G401.6 (cell line): ENCODE data around the gene CLDN16.

Experiments used
- FAIRE-seq: peaks from 2 replicates; lab custom pipeline; 2012; peaks lifted over from hg19 to GRCh38; lab: Jason Lieb, UNC

The CLDN16 gene, protein sequence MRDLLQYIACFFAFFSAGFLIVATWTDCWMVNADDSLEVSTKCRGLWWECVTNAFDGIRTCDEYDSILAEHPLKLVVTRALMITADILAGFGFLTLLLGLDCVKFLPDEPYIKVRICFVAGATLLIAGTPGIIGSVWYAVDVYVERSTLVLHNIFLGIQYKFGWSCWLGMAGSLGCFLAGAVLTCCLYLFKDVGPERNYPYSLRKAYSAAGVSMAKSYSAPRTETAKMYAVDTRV

DNA sequence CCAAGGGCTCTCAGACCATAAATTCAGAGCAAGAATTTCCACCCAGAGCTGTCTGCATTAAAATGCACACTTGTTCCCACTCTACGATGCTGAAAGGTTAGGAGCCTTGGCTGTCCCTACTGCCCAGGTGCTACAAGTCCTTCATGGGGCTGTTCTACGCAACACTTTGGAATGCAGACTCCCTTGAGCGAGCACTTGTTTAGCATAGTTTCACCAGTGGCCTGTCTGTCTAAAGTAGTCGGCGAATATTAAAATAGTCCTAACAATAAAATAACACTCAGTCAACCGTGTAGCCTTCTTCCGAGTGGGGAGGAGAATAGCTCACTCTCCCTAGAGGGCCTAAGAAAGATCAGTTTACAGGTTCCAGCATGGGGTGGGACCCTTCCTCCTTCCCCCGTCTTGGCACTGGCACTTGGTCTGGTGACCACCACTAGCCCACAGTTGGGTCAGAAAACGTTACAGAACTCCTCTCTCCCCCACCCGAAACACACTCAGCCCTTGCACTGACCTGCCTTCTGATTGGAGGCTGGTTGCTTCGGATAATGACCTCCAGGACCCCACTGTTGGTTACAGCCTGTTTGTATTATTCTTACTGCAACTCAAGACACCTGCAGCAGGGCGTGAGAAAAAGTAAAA is at the start of gene CLDN16:
CLDN16 (plus strand) TSS at position 586 of the 636 bp plus-strand sequence. CDS start 167 bp downstream, outside the sequence.
- FAIRE-seq, result no peak

- no peak for FAIRE-seq
Observed at GRCh38 chr3:190338717-190339116, 49.2 kb upstream of the CLDN16 start.

DNA sequence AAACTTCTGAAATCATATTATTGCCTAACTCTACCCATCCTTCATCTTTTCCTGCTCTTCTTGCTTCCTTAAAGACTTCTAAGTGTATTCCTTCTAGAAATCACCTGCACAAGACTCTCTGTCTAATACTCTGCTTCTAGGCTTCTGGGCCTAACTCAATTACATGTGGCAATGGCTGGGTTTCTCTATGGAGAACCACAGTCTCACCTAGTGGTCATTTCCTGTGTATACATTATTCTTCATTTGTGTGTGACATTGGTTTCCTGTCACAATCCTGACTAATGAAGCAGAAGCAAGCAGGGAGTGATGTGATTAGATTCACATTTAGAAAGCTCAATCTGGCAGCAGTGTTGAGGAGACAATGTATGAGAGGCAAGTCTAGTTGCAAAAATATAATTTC is 48.8 kb upstream of the CLDN16 start:
- no peak for FAIRE-seq

- no peak for FAIRE-seq
Observed at GRCh38 chr3:190340071-190340470, 47.9 kb upstream of the CLDN16 start.

DNA sequence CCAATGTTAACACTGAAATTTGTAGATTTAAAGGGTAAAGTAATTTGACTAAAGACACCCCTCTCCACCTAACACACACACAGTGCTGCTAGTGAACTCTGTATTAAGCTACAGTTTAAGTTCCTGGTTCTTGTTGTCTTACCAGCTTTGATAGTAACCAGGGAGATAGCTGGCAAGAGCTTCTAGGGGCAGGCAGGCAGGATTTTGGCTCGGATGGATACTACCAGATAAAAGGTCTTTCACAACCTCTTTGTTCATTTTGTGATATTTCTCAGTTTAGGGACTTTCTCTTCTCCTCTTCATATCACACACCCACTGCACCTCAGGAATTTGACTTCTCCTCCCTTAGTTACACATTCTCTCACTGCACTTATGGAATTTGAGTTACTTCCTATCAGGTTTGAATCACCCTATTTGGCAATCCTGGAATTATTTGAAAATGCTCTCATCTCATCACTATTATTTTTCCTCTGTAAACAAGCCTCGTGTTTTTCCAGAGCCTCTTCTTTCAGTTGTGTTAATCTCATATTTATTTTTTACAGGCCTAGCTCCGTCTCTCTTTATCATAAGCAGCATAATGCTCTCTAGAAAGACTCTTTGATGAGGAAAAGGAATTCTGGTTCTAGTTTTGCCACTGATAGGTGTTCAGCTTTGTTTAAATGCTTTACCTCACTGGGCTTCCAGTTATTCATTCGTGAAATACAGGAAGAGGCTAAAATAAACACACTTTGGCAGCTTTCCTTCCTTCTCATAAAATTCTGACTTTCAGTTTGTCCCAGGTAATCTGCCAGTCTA is 42.7 kb upstream of the CLDN16 start:
- FAIRE-seq, result no peak

DNA sequence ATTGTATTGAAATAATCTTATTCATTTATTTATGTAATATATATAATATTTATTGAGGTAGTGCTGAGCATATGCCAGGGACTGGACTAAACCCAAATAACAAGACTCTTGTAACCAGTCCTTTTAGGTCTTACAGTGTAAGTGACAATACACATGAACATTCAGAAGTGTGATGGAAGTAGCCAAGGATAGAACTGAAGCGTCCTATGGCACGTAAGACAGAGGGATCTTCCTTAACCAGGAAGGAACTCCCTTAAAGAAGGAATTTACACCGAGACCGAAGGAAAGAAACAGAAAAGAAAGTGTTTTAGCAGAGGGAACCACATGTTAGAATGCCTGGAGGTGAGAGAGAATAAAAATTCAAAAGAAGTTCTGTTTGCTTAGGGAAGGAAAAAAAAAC is 42.1 kb upstream of the CLDN16 start:
- FAIRE-seq, result no peak

- FAIRE-seq, result no peak
Observed at GRCh38 chr3:190346541-190346940, 41.4 kb upstream of the CLDN16 start.

- no peak for FAIRE-seq
Observed at GRCh38 chr3:190352861-190353457, 35.0 kb upstream of the CLDN16 start.

- FAIRE-seq, result no peak
Observed at GRCh38 chr3:190356246-190356645, 31.7 kb upstream of the CLDN16 start.

DNA sequence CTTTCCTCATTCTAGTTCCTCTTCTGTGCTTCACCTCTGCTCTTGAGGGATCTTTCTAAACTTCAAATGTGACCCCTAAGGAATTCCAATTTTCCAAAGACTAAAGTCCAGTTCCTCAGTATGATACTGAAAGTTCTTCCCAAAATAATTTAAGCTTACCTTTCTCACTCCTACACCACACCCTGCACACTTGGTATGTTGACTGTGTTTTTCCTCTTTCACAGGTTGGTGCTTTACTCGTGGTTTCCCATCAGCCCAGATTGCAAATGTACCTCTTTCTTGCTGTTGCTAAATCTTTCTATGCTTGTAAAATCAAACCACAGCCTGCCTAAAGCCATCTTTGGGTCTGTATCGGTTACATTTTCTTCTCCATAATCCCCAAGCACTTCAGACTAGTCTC is 30.5 kb upstream of the CLDN16 start:
- no peak for FAIRE-seq

DNA sequence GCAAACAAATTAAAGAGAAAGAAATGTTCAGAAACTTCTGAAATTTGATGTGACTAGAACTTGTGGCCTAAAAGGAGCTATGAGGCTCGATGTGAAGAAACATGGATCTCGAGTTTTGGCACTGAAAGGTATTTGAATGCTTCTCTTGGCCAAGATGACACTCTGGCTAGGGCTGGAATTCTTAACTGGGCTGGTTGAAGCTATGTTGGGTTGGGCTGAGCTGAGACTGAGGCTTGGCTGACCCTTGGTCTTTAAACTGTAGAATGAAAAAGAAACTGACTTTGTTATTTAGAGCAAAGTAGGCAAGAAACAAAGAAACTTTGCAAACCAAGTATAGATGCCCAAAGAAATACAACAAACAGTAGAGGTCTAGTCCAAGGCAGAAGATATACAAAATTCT is 28.1 kb upstream of the CLDN16 start:
- FAIRE-seq, result no peak

GRCh38 chr3:190360228-190360627 is 27.7 kb upstream of the CLDN16 start:
- FAIRE-seq, result no peak

DNA sequence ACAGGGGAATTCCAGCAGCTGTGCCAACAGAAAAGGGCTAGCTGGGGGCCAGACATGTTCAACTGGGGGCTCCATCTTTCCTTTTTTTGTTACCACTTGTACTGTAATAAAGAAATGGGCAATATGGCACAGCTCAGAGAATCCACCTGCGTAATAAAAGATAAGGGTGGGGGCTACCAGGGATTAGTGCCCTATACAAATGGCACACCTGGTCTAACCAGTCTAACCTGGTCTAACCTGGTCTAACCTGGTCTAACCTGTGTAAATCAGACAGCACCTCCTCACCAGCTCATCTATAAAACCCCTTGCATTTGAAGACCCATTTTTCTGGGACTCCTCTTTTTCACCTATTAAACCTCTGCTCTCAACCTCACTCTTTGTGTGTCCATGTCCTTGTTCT is 26.2 kb upstream of the CLDN16 start:
- no peak for FAIRE-seq

- FAIRE-seq, result no peak
Observed at GRCh38 chr3:190362258-190362657, 25.7 kb upstream of the CLDN16 start.

- FAIRE-seq, result no peak
Observed at GRCh38 chr3:190366133-190366532, 21.8 kb upstream of the CLDN16 start.

GRCh38 chr3:190368881-190369280 is 19.1 kb upstream of the CLDN16 start:
- no peak for FAIRE-seq

- no peak for FAIRE-seq
Observed at GRCh38 chr3:190369668-190370295, 18.2 kb upstream of the CLDN16 start.

DNA sequence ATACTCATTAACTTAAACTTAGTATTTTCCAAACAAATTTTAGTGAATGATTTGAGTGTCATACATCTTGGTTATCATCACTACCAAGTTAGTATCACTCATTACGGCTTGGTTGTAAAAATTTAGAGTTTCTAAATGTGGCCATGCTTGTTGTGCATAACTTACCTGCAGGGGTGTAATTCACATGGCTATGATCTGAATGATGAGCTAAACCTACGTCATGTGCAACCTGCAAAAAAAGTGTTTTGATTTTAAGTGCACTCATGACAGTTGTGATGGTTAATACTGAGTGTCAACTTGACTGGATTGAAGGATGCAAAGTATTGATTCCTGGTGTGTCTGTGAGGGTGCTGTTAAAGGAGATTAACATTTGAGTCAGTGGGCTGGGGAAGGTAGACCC is 17.6 kb upstream of the CLDN16 start:
- FAIRE-seq, result no peak

- FAIRE-seq, result no peak
Observed at GRCh38 chr3:190371152-190371551, 16.8 kb upstream of the CLDN16 start.

GRCh38 chr3:190375246-190375645 is 12.7 kb upstream of the CLDN16 start:
- FAIRE-seq, result no peak

DNA sequence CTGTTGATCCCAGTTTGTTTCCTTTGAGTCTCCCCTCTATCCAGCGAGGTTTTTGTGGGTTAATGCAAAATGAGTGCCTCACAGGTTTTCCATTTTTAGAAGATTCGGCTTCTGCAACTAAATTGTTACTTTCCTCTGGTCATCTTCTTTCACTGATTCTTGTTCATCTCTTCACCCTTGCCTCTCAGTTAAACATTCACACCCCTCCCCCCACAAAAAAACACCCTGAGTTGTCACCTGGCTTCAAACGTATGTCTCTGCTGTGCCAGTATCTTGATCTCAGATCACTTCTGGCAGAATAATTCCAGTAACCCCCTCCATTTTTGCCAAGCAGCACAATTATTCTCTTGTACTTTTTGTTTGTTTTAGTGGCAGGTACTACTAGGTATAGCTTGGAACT is 12.3 kb upstream of the CLDN16 start:
- FAIRE-seq, result no peak

- FAIRE-seq, result no peak
Observed at GRCh38 chr3:190378240-190378891, 9.6 kb upstream of the CLDN16 start.
